BE2C (cell line): ENCODE data around the gene SLC4A4.

Experiments used
- DNase-seq: peaks from one replicate; pipeline ENCODE4 v3.0.0-alpha.2; 2020
- H3K27me3 ChIP-seq: fragments of 250-450 bp; sonication (Bioruptor Pico); 2 replicates; pipeline ENCODE4 v1.5.1; 2020; ENCODE audit warnings: mild to moderate bottlenecking
- H3K36me3 ChIP-seq: fragments of 250-450 bp; sonication (Bioruptor Pico); 2 replicates; pipeline ENCODE4 v1.5.1; 2020; ENCODE audit warnings: mild to moderate bottlenecking
- H3K4me1 ChIP-seq: fragments of 250-450 bp; sonication (Bioruptor Pico); 2 replicates; pipeline ENCODE4 v1.5.1; 2020
- H3K4me3 ChIP-seq: 2 replicates; pipeline ENCODE4 v1.5.1; 2011; ENCODE audit warnings: low read depth, low read length
- H3K9me3 ChIP-seq: fragments of 250-450 bp; sonication (Bioruptor Pico); 2 replicates; pipeline ENCODE4 v1.5.1; 2020
- CTCF ChIP-seq: IDR thresholded peaks from 2 replicates; pipeline ENCODE4 v1.5.1; 2012; ENCODE audit warnings: mild to moderate bottlenecking, low read depth, low read length

Gene SLC4A4

GRCh38 chr4:71377561-71377960, 38.7 kb downstream of the SLC4A4 start:
- no peaks in the 10 kb centered on the region for H3K4me1 ChIP-seq
- DNase-seq = no peak
- no peaks in the 10 kb centered on the region for H3K27me3 ChIP-seq
- no peak for TF ChIP-seq CTCF
- no peaks in the 10 kb centered on the region for H3K36me3 ChIP-seq
- no peak overlapping the region for H3K4me3 ChIP-seq
- H3K9me3 ChIP-seq = no peaks in the 10 kb centered on the region

- H3K4me1 ChIP-seq = no peaks in the 10 kb centered on the region
- no peak for TF ChIP-seq CTCF
- H3K36me3 ChIP-seq = no peaks in the 10 kb centered on the region
- no peaks in the 10 kb centered on the region for H3K27me3 ChIP-seq
- no peak overlapping the region for H3K4me3 ChIP-seq
- no peaks in the 10 kb centered on the region for H3K9me3 ChIP-seq
- DNase-seq = no peak
Measured at GRCh38 chr4:71379126-71379525, 40.3 kb downstream of the SLC4A4 start.

GRCh38 chr4:71380788-71381187, 42.0 kb downstream of the SLC4A4 start:
- H3K4me1 ChIP-seq = no peaks in the 10 kb centered on the region
- no peak for DNase-seq
- H3K4me3 ChIP-seq = no peak overlapping the region
- H3K36me3 ChIP-seq = no peaks in the 10 kb centered on the region
- H3K27me3 ChIP-seq = no peaks in the 10 kb centered on the region
- H3K9me3 ChIP-seq = no peaks in the 10 kb centered on the region
- TF ChIP-seq CTCF = no peak

GRCh38 chr4:71382125-71382899, 43.5 kb downstream of the SLC4A4 start:
- no peaks in the 10 kb centered on the region for H3K9me3 ChIP-seq
- TF ChIP-seq CTCF = no peak
- H3K4me3 ChIP-seq = no peak overlapping the region
- H3K27me3 ChIP-seq = no peaks in the 10 kb centered on the region
- DNase-seq = no peak
- H3K4me1 ChIP-seq = no peaks in the 10 kb centered on the region
- no peaks in the 10 kb centered on the region for H3K36me3 ChIP-seq

- Histone ChIP-seq H3K27me3 (no peaks in the 10 kb centered on the region), H3K4me1 (no peaks in the 10 kb centered on the region), H3K36me3 (no peaks in the 10 kb centered on the region), H3K9me3 (no peaks in the 10 kb centered on the region), H3K4me3 (no peak overlapping the region)
- no peak for TF ChIP-seq CTCF
- DNase-seq = no peak
Measured at GRCh38 chr4:71382900-71383560, 44.2 kb downstream of the SLC4A4 start.

- Histone ChIP-seq H3K4me1 (no peaks in the 10 kb centered on the region), H3K27me3 (no peaks in the 10 kb centered on the region), H3K36me3 (no peaks in the 10 kb centered on the region), H3K4me3 (no peak overlapping the region), H3K9me3 (no peaks in the 10 kb centered on the region)
- TF ChIP-seq CTCF = no peak
- DNase-seq = no peak
Measured at GRCh38 chr4:71383984-71384383, 45.2 kb downstream of the SLC4A4 start.
